HepG2 (cell line): ENCODE data around the gene ACER2. TPM values are rescaled to one million over a fixed set of nuclear protein-coding genes. Genes with fewer than 3 reads are reported as not detected.

ENCODE experiments used
- FOXA1 ChIP-seq, 2 experiments: fragments of 450-650 bp in 1 of 2; sonication (generic) in 1 of 2; formaldehyde crosslinking in 1 of 2; IDR thresholded peaks; 2 replicates each; pipeline versions ENCODE4 v1.4.0 to v1.6.1; 2016 to 2020; ENCODE audit warnings: missing genetic modification reagents in 1 of 2
- HDAC6 ChIP-seq: fragments of 200-600 bp; sonication (generic); IDR thresholded peaks from 2 replicates; pipeline ENCODE4 v1.7.0; 2017; ENCODE audit warnings: mild to moderate bottlenecking, antibody characterized with exemption, low read length, low read depth
- JUND ChIP-seq: sonication (generic); formaldehyde crosslinking; IDR thresholded peaks from 2 replicates; pipeline ENCODE4 v1.8.0; 2022; ENCODE audit warnings: mild to moderate bottlenecking, missing genetic modification reagents
- MAFK ChIP-seq, 2 experiments: IDR thresholded peaks in 1 of 2; conservative IDR thresholded peaks in 1 of 2; 2 replicates each; pipeline ENCODE4 v1.6.1; 2011; ENCODE audit warnings: improper control_type of control experiment in 2 of 2, low read length in 2 of 2
- PCBP1 ChIP-seq: fragments of 200-400 bp; formaldehyde crosslinking; IDR thresholded peaks from 2 replicates; pipeline ENCODE4 v1.6.1; 2017; ENCODE audit warnings: mild to moderate bottlenecking, low read depth, low read length, borderline replicate concordance
- RAD51 ChIP-seq: fragments of 450-650 bp; IDR thresholded peaks from 2 replicates; pipeline ENCODE4 v1.6.1; 2016; ENCODE audit warnings: borderline replicate concordance
- SP1 ChIP-seq, 2 experiments: fragments of 450-650 bp in 1 of 2; sonication (generic) in 1 of 2; formaldehyde crosslinking in 1 of 2; IDR thresholded peaks; 2 replicates each; pipeline versions ENCODE4 v1.4.0 to v1.6.1; 2016 to 2020; ENCODE audit warnings: missing genetic modification reagents in 1 of 2
- ZNF205 ChIP-seq: IDR thresholded peaks from 2 replicates; pipeline ENCODE4 v1.6.1; 2018; ENCODE audit warnings: missing biosample characterization, missing genetic modification reagents
- ZNF207 ChIP-seq: fragments of 450-650 bp; IDR thresholded peaks from 2 replicates; pipeline ENCODE4 v1.6.1; 2016; ENCODE audit warnings: antibody characterized with exemption, borderline replicate concordance
- ZNF547 ChIP-seq: sonication (generic); formaldehyde crosslinking; IDR thresholded peaks from 2 replicates; pipeline ENCODE4 v1.5.1; 2020; ENCODE audit warnings: mild to moderate bottlenecking, missing genetic modification reagents
- ZNF556 ChIP-seq: sonication (generic); formaldehyde crosslinking; IDR thresholded peaks from 2 replicates; pipeline ENCODE4 v1.4.0; 2020; ENCODE audit warnings: mild to moderate bottlenecking, missing genetic modification reagents, borderline replicate concordance
- ZNF589 ChIP-seq: sonication (generic); formaldehyde crosslinking; conservative IDR thresholded peaks from 2 replicates; pipeline ENCODE4 v1.8.0; 2022; ENCODE audit warnings: mild to moderate bottlenecking, moderate library complexity, missing genetic modification reagents
- ZNF724P ChIP-seq: sonication (generic); formaldehyde crosslinking; IDR thresholded peaks from 2 replicates; pipeline ENCODE4 v1.8.0; 2022; ENCODE audit warnings: missing genetic modification reagents, borderline replicate concordance
- ZNF816 ChIP-seq: sonication (generic); formaldehyde crosslinking; IDR thresholded peaks from 2 replicates; pipeline ENCODE4 v1.8.0; 2022; ENCODE audit warnings: missing genetic modification reagents, mild to moderate bottlenecking, borderline replicate concordance
- polyA plus RNA-seq, 8 experiments: library from polyadenylated mRNA; depleted of rRNA in 3 of 8; stranded (reverse) in 7 of 8; unstranded in 1 of 8; fragments of >200 nt; fragmentation: Illumina TruSeq in 4 of 8; extraction: Trizol in 4 of 8; gene quantifications; 2 replicates each; pipeline versions ENCODE4 v1.2.1 to v1.2.3, GENCODE V29; 2011 to 2016; ENCODE audit warnings: low read depth in 4 of 8, missing spikeins in 1 of 8, mixed read lengths in 1 of 8; ENCODE audit not compliant: insufficient read depth in 1 of 8
- total RNA-seq, 5 experiments: library from RNA; depleted of rRNA; stranded (reverse); fragments of >200 nt; fragmentation: Illumina TruSeq; extraction: Trizol; gene quantifications; 2 replicates each; pipeline ENCODE4 v1.2.3, GENCODE V29; 2016; ENCODE audit warnings: low read depth in 1 of 5
- TF ChIP-seq, protein P1 (sequence below): IDR thresholded peaks from 2 replicates; pipeline ENCODE4 v1.6.1; 2016; ENCODE audit warnings: low read depth, missing genetic modification reagents, missing compliant biosample characterization
- TF ChIP-seq, protein P2 (sequence below): sonication (generic); formaldehyde crosslinking; IDR thresholded peaks from 2 replicates; pipeline ENCODE4 v1.5.0; 2020; ENCODE audit warnings: mild to moderate bottlenecking, missing genetic modification reagents, borderline replicate concordance

The ACER2 gene
- total and polyA plus RNA-seq, 2 of the 13 experiments (the other 11 are each of a cell fraction or from before 2014, with no cell fraction given) = 1.9 to 3.4 TPM

DNA sequence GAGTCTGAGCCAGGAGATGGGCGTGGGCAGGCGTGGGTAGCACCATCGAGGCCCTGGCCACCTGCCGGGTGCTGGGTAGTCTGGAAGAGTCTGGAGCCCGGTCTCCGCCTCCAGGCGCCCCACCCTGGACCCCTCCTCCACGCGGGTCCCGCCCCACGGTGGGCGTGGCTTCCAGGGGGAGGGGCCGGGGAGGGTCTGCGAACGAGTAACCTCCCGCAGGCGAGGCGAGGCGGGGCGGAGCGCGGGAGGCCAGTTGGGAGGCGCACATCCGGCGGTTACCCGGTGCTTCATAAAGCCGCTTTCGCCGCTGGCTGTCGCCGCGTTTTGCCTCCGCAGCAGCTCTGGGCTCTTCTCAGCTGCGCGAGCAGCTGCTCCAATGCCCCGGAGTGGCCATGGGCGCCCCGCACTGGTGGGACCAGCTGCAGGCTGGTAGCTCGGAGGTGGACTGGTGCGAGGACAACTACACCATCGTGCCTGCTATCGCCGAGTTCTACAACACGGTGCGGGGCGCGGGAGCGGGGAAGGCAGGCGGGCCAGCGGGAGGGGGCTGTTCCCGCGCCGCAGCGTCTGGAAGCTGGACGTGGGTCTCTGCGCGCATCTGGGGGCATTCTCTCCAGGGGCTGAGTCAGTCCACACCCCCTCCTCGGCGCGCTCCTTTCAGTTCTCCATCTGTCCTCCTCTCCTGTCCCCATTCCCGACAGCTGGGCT is at the start of gene ACER2 (continued):
- TF ChIP-seq, protein P1, sequence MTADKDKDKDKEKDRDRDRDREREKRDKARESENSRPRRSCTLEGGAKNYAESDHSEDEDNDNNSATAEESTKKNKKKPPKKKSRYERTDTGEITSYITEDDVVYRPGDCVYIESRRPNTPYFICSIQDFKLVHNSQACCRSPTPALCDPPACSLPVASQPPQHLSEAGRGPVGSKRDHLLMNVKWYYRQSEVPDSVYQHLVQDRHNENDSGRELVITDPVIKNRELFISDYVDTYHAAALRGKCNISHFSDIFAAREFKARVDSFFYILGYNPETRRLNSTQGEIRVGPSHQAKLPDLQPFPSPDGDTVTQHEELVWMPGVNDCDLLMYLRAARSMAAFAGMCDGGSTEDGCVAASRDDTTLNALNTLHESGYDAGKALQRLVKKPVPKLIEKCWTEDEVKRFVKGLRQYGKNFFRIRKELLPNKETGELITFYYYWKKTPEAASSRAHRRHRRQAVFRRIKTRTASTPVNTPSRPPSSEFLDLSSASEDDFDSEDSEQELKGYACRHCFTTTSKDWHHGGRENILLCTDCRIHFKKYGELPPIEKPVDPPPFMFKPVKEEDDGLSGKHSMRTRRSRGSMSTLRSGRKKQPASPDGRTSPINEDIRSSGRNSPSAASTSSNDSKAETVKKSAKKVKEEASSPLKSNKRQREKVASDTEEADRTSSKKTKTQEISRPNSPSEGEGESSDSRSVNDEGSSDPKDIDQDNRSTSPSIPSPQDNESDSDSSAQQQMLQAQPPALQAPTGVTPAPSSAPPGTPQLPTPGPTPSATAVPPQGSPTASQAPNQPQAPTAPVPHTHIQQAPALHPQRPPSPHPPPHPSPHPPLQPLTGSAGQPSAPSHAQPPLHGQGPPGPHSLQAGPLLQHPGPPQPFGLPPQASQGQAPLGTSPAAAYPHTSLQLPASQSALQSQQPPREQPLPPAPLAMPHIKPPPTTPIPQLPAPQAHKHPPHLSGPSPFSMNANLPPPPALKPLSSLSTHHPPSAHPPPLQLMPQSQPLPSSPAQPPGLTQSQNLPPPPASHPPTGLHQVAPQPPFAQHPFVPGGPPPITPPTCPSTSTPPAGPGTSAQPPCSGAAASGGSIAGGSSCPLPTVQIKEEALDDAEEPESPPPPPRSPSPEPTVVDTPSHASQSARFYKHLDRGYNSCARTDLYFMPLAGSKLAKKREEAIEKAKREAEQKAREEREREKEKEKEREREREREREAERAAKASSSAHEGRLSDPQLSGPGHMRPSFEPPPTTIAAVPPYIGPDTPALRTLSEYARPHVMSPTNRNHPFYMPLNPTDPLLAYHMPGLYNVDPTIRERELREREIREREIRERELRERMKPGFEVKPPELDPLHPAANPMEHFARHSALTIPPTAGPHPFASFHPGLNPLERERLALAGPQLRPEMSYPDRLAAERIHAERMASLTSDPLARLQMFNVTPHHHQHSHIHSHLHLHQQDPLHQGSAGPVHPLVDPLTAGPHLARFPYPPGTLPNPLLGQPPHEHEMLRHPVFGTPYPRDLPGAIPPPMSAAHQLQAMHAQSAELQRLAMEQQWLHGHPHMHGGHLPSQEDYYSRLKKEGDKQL (CRISPR knock-in tag) = no peak
- TF ChIP-seq ZNF207 (no peak), ZNF816 (CRISPR knock-in tag) (no peak; the same call in none of the 2 replicates), SP1 (IDR thresholded peaks at IDR 0.05) (no peak), SP1 (CRISPR knock-in tag; IDR thresholded peaks at IDR 0.05) (peak; percentile 96), MAFK (conservative IDR thresholded peaks at IDR 0.05 in 1 of 2, IDR thresholded peaks at IDR 0.05 in 1 of 2; ENCODE audit: low read length in 2 of 2) (no peak), PCBP1 (no peak), FOXA1 (IDR thresholded peaks at IDR 0.05) (no peak), FOXA1 (CRISPR knock-in tag; IDR thresholded peaks at IDR 0.05) (no peak), HDAC6 (no peak), ZNF205 (no peak; the same call in 1 of the 2 replicates), JUND (no peak), RAD51 (no peak), ZNF589 (no peak; the same call in 1 of the 2 replicates), ZNF547 (CRISPR knock-in tag) (no peak; the same call in 1 of the 2 replicates), ZNF724P (CRISPR knock-in tag) (no peak), ZNF556 (CRISPR knock-in tag) (no peak)
- TF ChIP-seq, protein P2, sequence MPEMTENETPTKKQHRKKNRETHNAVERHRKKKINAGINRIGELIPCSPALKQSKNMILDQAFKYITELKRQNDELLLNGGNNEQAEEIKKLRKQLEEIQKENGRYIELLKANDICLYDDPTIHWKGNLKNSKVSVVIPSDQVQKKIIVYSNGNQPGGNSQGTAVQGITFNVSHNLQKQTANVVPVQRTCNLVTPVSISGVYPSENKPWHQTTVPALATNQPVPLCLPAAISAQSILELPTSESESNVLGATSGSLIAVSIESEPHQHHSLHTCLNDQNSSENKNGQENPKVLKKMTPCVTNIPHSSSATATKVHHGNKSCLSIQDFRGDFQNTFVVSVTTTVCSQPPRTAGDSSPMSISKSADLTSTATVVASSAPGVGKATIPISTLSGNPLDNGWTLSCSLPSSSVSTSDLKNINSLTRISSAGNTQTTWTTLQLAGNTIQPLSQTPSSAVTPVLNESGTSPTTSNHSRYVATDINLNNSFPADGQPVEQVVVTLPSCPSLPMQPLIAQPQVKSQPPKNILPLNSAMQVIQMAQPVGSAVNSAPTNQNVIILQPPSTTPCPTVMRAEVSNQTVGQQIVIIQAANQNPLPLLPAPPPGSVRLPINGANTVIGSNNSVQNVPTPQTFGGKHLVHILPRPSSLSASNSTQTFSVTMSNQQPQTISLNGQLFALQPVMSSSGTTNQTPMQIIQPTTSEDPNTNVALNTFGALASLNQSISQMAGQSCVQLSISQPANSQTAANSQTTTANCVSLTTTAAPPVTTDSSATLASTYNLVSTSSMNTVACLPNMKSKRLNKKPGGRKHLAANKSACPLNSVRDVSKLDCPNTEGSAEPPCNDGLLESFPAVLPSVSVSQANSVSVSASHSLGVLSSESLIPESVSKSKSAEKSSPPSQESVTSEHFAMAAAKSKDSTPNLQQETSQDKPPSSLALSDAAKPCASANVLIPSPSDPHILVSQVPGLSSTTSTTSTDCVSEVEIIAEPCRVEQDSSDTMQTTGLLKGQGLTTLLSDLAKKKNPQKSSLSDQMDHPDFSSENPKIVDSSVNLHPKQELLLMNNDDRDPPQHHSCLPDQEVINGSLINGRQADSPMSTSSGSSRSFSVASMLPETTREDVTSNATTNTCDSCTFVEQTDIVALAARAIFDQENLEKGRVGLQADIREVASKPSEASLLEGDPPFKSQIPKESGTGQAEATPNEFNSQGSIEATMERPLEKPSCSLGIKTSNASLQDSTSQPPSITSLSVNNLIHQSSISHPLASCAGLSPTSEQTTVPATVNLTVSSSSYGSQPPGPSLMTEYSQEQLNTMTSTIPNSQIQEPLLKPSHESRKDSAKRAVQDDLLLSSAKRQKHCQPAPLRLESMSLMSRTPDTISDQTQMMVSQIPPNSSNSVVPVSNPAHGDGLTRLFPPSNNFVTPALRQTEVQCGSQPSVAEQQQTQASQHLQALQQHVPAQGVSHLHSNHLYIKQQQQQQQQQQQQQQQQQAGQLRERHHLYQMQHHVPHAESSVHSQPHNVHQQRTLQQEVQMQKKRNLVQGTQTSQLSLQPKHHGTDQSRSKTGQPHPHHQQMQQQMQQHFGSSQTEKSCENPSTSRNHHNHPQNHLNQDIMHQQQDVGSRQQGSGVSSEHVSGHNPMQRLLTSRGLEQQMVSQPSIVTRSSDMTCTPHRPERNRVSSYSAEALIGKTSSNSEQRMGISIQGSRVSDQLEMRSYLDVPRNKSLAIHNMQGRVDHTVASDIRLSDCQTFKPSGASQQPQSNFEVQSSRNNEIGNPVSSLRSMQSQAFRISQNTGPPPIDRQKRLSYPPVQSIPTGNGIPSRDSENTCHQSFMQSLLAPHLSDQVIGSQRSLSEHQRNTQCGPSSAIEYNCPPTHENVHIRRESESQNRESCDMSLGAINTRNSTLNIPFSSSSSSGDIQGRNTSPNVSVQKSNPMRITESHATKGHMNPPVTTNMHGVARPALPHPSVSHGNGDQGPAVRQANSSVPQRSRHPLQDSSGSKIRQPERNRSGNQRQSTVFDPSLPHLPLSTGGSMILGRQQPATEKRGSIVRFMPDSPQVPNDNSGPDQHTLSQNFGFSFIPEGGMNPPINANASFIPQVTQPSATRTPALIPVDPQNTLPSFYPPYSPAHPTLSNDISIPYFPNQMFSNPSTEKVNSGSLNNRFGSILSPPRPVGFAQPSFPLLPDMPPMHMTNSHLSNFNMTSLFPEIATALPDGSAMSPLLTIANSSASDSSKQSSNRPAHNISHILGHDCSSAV (CRISPR knock-in tag) = no peak
